GM21529 (cell line): ENCODE results near the gene KRT3.

ENCODE experiments used
- ATAC-seq: cut with Tn5 transposase; IDR thresholded peaks from one replicate; pipeline ENCODE4 v1.9.1; 2021; ENCODE audit not compliant: unreplicated experiment

The KRT3 gene

DNA sequence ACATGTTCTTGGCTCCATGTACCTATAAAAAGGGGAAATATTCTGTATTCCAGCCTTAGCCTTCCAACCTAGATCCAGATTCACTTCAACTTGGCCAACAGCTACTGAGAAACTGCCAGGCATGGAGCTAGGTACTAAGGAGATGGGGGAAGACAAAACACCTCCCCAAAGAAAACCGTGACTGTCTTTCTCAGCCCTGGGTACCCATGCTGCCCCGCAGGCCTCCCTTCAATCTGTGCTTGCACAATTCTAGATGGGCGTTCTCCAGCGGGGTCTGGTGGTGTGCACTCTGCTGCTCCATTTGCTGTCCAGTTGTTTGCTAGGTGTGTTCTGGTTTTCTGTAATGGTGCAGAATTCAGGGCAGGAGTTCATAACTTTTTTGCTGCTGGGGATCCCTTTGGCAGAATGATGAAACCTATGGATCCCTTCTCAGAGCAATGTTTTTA, 18.8 kb upstream of the KRT3 start:
- ATAC-seq = no peak

DNA sequence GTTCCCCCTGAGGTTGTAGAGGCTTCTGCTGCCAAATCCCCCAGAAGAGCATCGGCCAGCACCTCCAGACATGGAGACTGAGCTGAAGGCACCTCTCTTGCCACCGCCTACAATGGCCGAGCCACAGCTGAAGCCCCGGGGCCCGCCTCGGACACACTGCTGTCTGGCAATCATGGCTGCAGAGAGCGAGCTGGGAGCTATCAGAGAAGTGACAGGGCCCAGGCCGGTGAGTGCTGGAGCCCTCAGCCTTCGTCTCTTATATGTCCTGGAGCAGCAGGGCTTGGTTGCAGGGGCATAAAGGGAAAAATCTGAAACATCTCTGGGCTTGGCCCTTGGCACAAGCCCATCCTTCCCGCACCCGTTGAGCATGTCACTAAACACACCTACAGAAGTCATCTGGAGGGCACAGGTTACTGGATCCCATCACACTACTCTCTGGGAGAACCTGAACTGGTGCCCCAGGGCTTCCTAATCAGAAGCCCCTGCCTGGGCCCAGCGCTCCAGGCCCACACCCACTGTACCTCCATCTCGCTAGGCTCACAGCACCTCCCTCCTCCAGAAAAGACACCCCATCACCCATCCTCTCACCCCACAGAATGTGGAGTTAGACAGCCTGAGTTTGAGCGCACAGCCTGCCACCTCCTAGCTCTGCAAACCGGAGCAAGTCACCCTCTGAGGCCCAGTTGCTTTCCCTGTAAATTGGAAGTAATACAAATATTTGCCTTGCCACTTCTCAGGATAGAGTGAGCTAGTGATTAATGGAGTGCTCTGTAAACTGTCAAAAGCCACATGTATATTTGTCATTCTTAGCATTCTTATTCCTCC, 18.2 kb upstream of the KRT3 start, which contains the start of gene KRT4:
Gene KRT4, minus strand, starts transcription at position 232 of the 825 bp plus-strand sequence. Its CDS starts 58 bp downstream, at position 174.
- no peak for ATAC-seq

DNA sequence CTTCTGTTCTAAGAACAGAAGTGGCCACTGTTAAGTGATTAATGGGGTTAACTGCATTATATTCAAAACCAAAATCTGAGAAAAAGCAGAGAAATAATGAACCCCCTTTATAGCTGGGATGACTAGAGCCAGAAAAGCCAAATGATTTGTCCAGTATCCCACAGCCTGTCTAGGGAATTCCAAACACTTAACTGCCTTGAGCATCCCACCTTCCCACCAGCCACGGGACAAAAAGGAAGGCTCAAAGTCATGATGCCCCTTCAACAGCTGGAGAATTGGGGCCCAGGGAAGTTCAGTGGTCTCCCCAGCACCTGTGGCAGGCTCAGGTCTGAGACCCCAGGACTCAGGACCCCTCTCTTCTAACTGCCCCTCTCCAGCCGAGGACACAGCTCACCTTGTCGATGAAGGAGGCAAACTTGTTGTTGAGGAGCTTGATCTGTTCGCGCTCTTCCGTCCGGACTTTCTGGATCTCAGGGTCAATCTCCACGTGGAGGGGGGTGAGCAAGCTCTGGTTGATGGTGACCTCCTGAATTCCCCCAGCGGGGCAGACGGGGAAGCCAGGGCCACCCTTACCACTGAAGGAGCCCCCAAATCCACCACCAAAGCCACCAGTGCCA, 17.4 kb upstream of the KRT3 start:
- ATAC-seq = no peak

DNA sequence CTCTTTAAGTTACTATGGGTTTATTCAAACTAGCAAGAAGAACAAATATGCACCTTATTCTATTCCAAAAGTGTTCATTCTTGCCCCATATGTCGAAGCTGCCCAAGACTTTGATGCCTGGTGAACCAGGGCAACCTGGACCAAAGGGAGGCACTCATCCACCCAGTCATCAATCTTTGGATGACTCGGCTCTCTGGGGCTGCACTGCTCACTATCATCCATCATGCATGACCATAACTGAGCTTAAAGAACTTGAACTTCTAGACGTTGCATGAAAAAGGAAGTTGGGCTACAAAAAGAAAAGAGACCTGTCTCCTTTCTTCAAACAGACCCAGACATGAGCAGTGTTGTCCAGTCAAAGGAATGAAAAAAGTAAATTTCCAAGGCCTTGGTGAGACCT, 16.8 kb upstream of the KRT3 start:
- no peak for ATAC-seq

DNA sequence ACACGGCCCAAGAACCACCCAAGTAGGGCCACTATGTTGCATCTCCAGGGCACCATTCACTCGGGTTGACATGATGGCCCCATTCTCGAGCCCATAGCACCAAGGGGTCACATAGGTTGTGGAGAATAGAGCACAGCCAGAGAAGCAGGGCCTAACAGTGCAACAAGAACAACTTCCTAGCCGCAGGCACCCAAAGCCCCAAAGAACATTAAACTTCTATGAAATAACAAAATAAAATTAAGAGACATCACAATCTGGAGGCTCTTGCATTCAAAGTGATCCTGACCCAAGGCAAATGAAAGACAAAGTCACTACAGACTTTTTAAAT, 16.1 kb upstream of the KRT3 start:
- no peak for ATAC-seq

DNA sequence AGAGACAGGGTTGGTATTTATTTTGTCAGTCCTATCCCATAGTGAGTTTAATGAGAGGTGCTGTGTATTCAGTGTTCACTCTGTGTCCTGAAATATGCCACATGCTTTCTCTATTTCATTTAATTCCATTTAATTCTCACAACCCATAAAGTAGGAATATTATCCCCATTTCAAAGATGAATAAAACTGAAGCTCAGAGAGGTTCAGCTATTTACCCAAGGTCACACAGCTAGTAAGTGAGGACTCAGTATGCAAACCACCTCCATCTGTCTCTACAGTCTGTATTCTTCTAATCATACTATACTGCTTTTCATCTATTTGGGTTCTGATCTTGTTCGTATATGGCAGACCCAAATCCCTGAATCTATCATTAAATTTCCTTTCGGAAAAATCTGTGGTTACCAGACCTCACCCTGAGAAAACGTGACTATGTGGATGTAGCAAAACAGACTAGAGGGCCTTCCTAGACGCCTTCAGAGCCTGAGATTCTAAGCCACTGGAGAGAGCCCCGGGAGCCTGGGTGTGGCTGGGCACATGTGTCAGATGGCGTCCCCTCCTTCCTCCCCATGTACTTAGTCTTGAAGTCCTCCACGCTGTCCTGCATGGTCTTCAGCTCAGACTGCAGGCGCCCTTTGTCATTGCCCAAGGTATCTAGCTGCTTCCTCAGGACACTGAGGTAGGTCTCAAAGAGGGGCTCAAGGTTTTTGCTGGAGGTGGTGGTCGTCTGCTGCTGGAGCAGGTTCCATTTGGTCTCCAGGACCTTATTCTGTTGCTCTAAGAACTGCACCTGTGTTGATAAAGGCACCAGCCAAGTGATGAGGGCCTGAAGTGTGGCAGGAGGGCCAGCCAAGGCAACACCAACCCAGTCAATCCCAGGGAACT, 15.5 kb upstream of the KRT3 start:
- ATAC-seq = no peak

DNA sequence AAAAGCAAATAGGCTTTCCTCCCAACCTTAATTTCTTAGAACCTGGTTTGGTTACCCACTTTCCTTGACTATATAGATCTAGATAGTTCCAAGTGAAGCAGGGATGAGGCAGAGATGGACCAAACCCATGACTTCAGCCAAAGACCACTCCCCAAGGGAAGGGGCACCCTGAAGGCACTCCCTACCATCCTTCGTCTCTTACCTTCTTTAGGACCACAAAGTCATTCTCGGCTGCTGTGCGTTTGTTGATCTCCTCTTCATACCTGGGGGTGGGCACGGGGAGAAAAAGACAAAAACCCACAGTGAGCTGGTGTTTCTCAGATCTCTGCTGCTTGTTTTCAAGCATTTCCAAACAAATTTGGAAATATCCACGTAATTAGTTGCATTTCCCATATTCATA, 14.6 kb upstream of the KRT3 start:
- no peak for ATAC-seq

DNA sequence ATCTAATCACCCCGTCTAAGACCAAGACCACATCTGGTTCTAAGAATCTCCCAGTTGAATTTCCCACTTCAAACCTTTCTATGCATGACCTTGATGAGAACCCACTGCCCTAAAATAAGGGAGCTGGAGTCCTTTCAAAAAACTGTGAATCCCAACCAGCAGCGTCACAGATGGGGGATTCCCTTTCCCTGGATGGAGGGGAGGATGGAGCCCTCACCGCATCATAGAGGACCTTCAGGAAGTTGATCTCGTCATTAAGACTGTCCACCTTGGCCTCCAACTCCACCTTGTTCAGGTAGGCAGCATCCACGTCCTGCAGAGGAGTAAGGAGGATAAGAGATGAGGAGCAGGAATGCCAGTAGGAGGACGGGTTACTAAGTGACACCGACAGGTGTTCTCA, 13.2 kb upstream of the KRT3 start:
- no peak for ATAC-seq

DNA sequence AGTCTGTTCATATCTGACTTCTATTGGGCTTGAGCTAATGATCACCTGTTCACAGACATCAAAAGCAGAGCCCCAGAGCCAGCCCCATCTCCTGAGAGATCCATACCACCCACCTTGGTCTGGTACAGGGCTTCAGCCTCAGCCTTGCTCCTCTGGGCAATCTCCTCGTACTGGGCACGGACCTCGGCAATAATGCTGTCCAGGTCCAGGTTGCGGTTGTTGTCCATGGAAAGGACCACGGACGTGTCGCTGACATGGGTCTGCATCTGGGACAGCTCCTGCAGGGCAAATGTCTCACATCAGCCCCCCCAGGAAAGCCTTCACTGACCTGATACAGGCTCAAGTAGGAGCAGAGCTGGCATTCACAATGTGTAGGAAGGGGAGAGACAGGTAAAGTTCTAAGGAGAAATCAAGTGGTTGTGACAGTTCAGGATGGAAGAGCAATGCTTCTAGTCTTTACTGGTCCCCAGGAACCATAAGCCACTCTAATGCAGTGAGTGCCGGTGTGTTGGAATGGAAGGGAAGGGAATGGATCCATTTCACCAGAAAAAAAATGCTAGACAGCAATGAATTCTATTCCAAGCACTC, 12.8 kb upstream of the KRT3 start:
- no peak for ATAC-seq

DNA sequence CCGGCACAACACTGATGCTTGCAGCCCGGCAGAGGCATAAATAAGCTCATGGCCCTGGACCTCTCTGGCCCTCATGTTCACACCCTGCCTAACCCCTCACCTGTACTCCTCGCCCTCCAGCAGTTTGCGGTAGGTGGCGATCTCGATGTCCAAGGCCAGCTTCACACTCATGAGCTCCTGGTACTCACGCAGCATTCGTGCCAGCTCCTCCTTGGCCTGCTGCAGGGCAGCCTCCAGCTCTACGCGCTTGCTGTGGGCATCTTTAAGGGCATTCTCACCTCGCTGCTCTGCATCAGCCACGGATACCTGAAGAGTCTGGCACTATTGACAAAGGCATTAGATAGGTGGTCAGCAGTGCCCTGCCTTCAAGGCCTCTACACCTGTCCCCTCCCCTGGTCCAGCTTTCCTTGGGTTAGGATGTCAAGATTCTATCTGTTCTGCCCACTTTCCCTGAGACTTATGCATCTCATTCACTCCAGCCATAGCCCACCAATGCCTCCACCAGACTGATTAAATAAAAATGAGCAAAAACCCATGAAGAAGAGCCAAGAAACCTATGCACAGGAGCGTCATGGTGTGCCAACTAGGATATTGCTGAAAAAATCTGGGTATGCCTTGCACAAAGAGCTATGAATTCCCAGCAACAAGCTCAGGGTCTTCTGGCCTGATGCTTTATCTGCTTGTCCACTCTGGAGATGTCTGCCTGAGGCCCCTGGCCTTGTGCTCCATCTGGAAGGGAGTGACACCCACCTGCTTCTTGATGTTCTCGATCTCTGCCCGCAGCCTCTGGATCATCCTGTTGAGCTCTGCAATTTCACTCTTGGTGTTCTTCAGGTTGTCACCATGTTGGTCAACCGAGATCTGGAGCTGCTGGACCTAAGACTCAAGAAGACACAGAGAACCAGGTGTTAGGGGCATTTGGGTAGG, 11.9 kb upstream of the KRT3 start:
- no peak for ATAC-seq

DNA sequence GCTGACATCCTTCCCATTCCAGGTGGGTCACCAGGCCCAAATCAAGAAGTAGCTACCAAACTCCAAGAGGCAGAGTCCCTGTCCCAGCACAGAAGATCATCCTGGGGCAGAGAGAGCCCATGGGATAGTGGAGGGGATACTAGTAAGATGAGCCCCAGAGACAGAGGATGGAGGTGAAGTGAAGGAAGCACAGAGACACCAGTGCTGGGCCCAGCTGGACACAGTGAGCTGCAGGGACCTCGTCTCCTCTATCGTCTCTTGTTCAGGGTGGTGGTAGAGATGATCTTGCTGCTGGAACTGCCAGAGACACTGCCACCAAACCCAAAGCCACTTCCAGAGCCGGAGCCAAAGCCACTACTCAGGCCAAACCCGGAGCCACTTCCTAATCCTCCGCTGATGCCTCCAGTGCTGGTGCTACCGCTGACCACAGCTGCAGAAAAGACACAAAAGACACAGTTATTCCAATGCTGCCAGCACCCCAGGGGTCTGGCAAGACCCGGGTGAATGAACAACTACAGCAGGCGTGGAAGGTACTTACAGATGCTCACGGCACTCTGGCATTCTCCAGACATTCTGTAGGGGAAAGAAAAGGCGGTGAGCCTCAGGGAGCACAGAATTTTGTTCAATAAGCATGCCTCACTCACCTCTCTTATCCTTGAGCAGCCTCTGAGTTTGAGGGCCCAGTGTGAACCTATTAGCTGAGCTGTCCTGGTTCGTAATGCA, 11.1 kb upstream of the KRT3 start:
- no peak for ATAC-seq

DNA sequence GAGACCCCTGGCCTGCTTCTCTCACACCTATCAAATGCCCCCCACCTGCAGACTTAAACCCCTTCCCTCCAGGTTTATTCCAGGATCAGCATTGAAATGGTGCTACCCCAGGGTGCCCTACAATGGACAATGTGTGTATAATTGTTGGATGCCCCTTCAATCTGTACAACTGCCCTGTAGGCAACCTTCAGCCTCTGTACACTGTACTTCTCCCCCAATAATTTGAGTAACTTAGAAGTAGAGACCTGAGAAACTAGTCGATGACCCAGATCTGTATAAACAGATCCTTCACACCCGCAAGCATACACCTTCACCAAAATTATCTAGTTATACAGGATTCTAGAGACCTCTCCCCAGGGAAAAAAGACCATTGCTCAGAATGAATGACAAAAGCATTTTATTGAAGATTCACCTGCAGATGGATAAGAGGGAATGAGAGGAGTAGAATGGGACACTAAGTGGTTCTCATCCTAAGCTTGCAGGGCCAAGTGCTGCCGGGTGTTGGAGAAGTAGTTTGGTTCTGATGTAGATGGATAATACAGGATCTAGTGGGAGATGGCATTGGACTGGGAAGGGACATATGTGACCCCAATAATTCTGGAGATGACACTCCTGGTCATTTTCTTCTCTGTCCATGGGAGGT, 10.4 kb upstream of the KRT3 start:
- ATAC-seq = no peak

DNA sequence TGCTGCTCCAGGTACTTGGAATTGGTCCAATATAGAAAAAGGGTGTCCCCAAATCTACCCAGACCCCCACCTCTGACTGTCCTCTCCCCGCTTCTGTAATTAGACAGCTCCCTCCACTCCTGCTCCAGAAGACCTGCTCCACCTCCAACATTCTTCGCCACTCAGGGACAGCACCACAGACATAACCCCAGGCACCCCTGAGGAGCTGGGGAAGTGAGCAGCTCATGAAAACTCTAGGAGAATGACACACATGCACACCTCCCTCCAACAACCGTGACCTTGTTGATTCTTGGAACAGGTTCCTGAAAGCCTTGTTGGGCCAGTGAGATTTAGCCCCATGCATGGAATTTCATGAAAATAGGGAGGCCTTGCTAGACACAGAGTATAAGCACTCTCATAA, 9.8 kb upstream of the KRT3 start:
- ATAC-seq = no peak

DNA sequence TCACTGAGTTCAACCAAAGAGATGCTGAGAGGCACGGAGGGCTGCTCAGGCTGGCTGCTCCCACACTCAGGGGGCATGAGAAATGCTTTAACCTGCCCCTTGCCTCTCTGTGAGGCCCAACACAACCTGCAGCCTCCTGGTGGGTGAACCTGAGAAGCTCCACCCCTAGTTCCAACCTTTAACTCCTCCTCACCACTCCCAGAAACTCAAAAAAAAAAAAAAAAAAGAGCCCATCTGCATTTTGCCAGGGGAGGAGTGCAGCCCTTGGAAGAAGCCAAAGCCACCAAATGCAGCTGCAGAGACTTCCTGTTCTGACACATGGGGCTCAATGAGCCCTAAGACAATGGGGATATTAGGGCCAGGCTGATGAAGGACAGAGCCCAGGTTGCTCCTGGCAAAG, 9.1 kb upstream of the KRT3 start:
- no peak for ATAC-seq

DNA sequence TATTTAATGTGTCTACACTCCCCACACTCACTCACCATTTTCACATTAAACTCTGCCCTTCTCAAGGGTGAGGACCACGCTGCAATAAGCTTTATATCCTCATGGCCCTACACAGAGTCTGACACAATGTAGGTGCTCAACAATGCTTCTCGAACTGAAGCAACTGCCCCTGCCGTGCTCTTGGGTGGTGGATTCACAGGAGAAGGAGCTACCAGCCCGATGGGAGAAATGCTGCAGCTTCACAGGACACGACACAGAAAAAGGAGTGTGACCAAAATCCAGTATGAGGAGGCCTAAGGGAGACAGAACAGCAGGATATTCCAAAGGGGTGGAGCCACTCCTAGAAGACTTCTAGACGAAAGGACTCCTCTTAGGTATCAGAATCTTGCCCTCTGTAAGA, 6.5 kb upstream of the KRT3 start:
- no peak for ATAC-seq

DNA sequence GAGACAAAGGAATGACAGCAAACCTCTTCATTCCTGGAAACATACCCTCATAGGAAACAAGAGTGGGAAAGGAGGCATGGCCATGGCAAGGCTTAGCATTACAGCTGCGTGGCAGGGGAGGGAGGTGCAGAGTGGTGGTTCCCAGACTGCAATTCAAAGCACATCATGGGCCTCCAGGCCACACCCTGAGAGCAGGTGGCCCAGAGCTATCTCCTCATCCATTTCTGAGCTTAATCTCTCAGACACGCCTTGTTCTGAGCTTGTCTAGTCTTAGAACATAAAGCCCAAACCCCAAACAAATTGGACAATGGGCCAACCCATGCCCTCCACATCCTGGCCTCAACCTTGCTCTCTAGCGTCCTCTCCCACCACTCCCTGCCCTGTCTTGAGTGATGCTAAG, 5.9 kb upstream of the KRT3 start:
- no peak for ATAC-seq

DNA sequence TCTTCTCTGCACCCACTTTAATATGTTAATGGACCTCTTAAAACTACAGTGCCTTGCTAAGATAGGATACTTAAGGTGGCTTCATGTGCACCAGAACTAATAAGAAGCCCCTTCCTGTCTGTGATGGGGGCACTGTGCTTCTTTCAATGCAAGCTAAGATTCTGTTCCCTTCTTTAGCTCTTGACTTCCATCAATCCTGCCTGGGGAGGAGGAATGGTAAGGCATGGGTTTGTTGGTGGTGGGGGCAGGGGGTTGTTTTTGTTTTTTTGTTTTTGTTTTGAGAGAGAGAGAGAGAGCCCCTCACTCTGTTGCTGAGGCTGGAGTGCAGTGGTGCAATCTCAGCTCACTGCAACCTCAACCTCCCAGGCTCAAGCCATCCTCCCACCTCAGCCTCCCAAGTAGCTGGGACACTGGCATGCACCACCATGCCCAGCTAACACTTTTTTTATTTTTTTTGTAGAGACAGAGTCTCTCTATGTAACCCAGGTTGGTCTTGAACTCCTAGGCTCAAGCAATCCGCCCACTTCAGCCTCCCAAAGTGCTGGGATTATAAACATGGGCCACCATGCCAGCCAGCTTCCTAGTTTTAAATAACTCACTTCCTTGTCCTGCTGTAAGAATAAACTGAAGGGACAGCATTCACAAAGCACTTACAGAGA, 4.5 kb upstream of the KRT3 start:
- ATAC-seq = no peak

DNA sequence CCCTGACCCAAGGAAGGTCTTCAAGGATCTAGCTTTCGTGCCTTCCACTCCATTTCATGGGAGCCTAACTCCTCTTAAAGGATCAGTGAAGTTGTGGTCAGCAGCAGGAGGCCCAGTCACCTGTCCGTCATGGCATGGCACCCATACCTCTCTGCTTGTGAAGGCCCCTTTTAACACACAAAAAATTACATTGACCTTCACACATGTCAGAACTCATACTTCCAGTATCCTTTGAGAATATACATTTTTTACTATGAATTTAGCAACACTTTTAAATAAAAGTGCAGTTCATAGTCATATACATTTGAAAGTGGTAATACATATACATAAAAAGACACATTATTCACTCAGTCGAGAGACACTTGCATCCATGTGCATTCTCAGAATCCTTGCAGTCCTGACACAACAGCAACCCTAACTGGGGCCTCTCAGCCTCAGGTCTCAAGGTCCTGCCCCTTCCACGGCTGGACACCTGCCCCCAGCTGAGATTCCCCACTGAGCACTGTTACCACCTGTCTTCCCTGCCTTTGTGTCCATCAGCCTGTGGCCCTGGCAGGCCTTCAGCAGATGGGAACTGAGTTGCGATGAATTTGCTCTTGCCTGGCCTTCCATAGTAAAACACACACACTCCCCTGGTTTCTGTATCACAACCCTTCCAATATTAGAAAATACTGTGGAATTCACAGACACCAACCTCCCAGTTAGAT, 3.7 kb upstream of the KRT3 start:
- no peak for ATAC-seq
